ENCODE data around the gene ITGB6.

Gene ITGB6

DNA sequence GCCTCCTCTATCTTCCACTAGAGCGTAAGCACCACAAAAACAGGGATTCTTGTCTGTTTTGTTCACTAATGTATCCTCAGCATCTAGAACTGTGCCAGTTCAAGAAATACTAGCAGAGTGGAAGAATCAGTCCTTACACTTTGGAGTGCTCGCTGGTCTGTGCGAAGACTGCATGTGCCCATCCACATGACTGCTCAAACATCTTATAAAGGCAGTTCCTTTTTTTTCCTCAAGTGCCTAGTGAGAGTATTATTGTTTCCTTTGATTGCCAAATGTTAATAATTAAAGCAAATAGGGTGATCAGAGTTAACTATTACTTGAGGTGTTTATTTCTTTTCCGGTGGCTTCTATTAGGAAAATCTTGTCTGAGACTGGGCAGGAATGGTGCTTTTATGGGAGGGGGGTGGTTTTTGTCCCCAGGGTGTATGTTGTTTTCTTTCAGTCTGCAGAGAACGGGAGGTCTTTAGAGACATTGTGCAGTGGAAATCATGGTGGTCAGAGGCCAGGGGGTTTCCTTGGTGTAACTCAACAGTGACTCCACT lies 45.6 kb upstream of the ITGB6 start:
- no peak overlapping the region for H3K27ac ChIP-seq (replicated peaks)
- no peak overlapping the region for H3K4me3 ChIP-seq (replicated peaks; ENCODE audit: insufficient read depth, low read length)
- peak; percentile 49; the same call in 1 of the 2 replicates for TF ChIP-seq SPI1 (IDR thresholded peaks at IDR 0.05; ENCODE audit: borderline replicate concordance, low read depth)
- TF ChIP-seq, protein P1, sequence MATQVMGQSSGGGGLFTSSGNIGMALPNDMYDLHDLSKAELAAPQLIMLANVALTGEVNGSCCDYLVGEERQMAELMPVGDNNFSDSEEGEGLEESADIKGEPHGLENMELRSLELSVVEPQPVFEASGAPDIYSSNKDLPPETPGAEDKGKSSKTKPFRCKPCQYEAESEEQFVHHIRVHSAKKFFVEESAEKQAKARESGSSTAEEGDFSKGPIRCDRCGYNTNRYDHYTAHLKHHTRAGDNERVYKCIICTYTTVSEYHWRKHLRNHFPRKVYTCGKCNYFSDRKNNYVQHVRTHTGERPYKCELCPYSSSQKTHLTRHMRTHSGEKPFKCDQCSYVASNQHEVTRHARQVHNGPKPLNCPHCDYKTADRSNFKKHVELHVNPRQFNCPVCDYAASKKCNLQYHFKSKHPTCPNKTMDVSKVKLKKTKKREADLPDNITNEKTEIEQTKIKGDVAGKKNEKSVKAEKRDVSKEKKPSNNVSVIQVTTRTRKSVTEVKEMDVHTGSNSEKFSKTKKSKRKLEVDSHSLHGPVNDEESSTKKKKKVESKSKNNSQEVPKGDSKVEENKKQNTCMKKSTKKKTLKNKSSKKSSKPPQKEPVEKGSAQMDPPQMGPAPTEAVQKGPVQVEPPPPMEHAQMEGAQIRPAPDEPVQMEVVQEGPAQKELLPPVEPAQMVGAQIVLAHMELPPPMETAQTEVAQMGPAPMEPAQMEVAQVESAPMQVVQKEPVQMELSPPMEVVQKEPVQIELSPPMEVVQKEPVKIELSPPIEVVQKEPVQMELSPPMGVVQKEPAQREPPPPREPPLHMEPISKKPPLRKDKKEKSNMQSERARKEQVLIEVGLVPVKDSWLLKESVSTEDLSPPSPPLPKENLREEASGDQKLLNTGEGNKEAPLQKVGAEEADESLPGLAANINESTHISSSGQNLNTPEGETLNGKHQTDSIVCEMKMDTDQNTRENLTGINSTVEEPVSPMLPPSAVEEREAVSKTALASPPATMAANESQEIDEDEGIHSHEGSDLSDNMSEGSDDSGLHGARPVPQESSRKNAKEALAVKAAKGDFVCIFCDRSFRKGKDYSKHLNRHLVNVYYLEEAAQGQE (IDR thresholded peaks at IDR 0.05; ENCODE audit: insufficient replicate concordance, low read depth) = no peak
- no peaks in the 10 kb centered on the region for H3K27me3 ChIP-seq (ENCODE audit: insufficient read depth, poor library complexity, severe bottlenecking)
- no peak for DNase-seq (ENCODE audit: low read depth in 1 of 2, low spot score in 1 of 2)

DNA sequence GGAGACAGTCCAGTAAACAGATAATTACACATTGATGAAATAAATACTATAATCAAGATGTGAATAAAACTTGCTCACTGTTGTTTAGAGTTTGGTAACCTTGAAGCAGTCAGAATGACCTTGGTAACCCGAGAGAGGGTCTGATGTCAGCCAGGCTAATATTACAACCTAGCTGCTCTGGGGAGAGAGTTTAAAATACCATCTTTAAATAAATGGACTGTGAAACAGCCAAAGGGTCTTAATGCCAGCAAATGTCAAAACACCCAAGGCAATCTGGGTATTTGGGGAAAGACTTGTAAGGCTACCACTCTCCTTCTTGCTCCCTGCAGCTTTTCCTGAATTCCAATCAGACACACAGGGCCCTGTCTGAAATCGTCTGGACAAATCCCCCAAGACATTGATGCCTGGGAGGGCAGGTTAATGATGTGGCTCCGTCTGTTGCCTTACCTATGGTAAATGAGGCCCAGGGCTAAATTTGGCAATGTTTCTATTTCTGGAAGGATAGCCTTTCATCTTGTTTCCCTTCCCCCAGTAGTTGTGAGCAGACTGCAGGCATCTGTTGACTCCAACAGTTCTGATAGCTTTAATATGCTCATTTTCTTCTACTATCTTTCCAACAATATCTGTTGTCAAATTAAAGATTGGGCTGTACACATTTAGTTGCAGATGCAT lies 43.0 kb upstream of the ITGB6 start:
- H3K27ac ChIP-seq (replicated peaks) = no peak overlapping the region
- H3K27me3 ChIP-seq (ENCODE audit: insufficient read depth, poor library complexity, severe bottlenecking) = no peaks in the 10 kb centered on the region
- DNase-seq (ENCODE audit: low read depth in 1 of 2, low spot score in 1 of 2) = no peak
- TF ChIP-seq, protein P1 (IDR thresholded peaks at IDR 0.05; ENCODE audit: insufficient replicate concordance, low read depth) = no peak
- TF ChIP-seq POLR2AphosphoS5 (IDR thresholded peaks at IDR 0.05; ENCODE audit: low read depth) = no peak
- TF ChIP-seq, protein P2, sequence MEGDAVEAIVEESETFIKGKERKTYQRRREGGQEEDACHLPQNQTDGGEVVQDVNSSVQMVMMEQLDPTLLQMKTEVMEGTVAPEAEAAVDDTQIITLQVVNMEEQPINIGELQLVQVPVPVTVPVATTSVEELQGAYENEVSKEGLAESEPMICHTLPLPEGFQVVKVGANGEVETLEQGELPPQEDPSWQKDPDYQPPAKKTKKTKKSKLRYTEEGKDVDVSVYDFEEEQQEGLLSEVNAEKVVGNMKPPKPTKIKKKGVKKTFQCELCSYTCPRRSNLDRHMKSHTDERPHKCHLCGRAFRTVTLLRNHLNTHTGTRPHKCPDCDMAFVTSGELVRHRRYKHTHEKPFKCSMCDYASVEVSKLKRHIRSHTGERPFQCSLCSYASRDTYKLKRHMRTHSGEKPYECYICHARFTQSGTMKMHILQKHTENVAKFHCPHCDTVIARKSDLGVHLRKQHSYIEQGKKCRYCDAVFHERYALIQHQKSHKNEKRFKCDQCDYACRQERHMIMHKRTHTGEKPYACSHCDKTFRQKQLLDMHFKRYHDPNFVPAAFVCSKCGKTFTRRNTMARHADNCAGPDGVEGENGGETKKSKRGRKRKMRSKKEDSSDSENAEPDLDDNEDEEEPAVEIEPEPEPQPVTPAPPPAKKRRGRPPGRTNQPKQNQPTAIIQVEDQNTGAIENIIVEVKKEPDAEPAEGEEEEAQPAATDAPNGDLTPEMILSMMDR (IDR thresholded peaks at IDR 0.05; ENCODE audit: insufficient read depth, low read length) = no peak
- TF ChIP-seq SPI1 (IDR thresholded peaks at IDR 0.05; ENCODE audit: borderline replicate concordance, low read depth) = no peak
- TF ChIP-seq GABPA (IDR thresholded peaks at IDR 0.05; ENCODE audit: low read depth) = no peak
- H3K4me3 ChIP-seq (replicated peaks; ENCODE audit: insufficient read depth, low read length) = no peak overlapping the region

DNA sequence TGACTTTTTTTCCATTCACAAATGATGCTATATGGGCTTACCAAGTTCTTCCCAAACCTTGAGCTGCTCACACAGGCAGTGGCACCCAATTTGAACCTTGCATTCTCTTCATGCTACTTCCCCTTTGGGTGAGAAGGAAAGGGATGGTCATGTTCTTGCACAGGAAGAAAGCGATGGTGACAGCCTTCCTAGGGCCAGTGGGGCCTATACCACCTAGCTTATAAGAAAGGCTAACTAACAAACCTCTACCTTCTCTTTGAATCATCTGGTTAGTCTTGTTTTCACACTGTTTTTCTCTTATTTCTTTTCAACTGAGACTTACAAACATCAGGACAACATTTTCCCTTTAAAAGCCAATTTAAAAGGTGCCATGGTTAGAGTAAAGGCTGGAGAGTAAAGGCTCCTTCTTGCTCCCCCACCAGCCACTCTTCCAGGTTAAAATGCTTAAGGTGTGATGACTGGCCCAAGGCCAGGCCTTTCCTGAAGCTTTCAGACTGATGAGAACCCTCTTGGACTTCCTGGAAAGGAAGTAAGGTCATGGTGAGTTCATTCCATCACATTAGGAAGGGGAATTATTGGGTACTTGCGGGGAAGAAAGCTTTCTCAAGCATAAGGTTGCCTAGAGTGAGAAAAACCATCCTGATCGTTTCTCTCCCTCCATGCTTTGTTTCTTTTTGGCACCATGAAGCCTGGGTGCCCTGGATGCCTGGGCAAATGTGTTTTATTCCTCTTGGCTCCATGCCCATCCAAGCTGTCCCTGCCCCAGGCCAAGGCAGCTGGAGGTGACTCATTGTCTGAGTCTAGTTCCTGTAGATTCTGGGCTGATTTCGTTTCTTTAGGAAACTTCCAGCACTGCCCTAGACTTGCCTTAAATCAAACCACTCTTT lies 41.4 kb upstream of the ITGB6 start:
- Histone ChIP-seq H3K27ac (replicated peaks) (no peak overlapping the region), H3K4me3 (replicated peaks; ENCODE audit: insufficient read depth, low read length) (no peak overlapping the region), H3K27me3 (ENCODE audit: insufficient read depth, poor library complexity, severe bottlenecking) (no peaks in the 10 kb centered on the region)
- DNase-seq (ENCODE audit: low read depth in 1 of 2, low spot score in 1 of 2) = no peak
- TF ChIP-seq, protein P2 (IDR thresholded peaks at IDR 0.05; ENCODE audit: insufficient read depth, low read length) = no peak
- TF ChIP-seq POLR2AphosphoS5 (IDR thresholded peaks at IDR 0.05; ENCODE audit: low read depth) (no peak), SPI1 (IDR thresholded peaks at IDR 0.05; ENCODE audit: borderline replicate concordance, low read depth) (no peak), GABPA (IDR thresholded peaks at IDR 0.05; ENCODE audit: low read depth) (no peak)
- TF ChIP-seq, protein P1 (IDR thresholded peaks at IDR 0.05; ENCODE audit: insufficient replicate concordance, low read depth) = no peak
